Osteoblast (primary cell): ENCODE measurements around the gene KLF2. TPM values are rescaled to one million over a fixed set of nuclear protein-coding genes. Genes with fewer than 3 reads are reported as not detected.

ENCODE experiments used
- DNase-seq: peaks from one replicate; pipeline ENCODE4 v3.0.0; 2011; ENCODE audit warnings: low spot score, mixed read lengths; ENCODE audit not compliant: insufficient read length; ENCODE audit errors: missing footprints
- H2AFZ ChIP-seq: 2 replicates; pipeline ENCODE4 v1.6.0; 2011; ENCODE audit warnings: mild to moderate bottlenecking, low read length
- H3K27ac ChIP-seq: 2 replicates; pipeline ENCODE4 v1.5.1; 2011; ENCODE audit warnings: mild to moderate bottlenecking, low read depth, low read length, moderate library complexity
- H3K27me3 ChIP-seq: 2 replicates; pipeline ENCODE4 v1.6.0; 2012; ENCODE audit warnings: mild to moderate bottlenecking, control low read depth, inconsistent platforms, low read length, moderate library complexity; ENCODE audit not compliant: insufficient read depth
- H3K36me3 ChIP-seq: 2 replicates; pipeline ENCODE4 v1.5.1; 2011; ENCODE audit warnings: mild to moderate bottlenecking, low read length, control low read depth, moderate library complexity; ENCODE audit not compliant: insufficient read depth
- H3K4me1 ChIP-seq: 2 replicates; pipeline ENCODE4 v1.5.1; 2011; ENCODE audit warnings: mild to moderate bottlenecking, low read length, control low read depth, moderate library complexity; ENCODE audit not compliant: insufficient read depth
- H3K4me2 ChIP-seq: 2 replicates; pipeline ENCODE4 v1.6.0; 2011; ENCODE audit warnings: mild to moderate bottlenecking, low read length; ENCODE audit not compliant: insufficient read depth
- H3K4me3 ChIP-seq: fragments of 200-600 bp; sonication (generic); 3 replicates; pipeline ENCODE4 v1.5.1; 2012; ENCODE audit warnings: mild to moderate bottlenecking, low read length, inconsistent platforms; ENCODE audit not compliant: insufficient read depth
- H3K79me2 ChIP-seq: 2 replicates; pipeline ENCODE4 v1.6.0; 2012; ENCODE audit warnings: mild to moderate bottlenecking, low read length, control low read depth, inconsistent platforms; ENCODE audit not compliant: insufficient read depth
- H3K9me3 ChIP-seq: 2 replicates; pipeline ENCODE4 v1.5.1; 2011; ENCODE audit warnings: low read depth, low read length, control low read depth
- H4K20me1 ChIP-seq: 2 replicates; pipeline ENCODE4 v1.6.0; 2012; ENCODE audit warnings: mild to moderate bottlenecking, low read length, control low read depth; ENCODE audit not compliant: insufficient read depth
- total RNA-seq: library from RNA; depleted of rRNA; stranded (reverse); fragments of >200 nt; gene quantifications from 2 replicates; pipeline ENCODE4 v1.2.3, GENCODE V29; 2012
- TF ChIP-seq, protein P1 (sequence below): IDR thresholded peaks from 2 replicates; pipeline ENCODE4 v1.5.1; 2011; ENCODE audit warnings: mild to moderate bottlenecking, low read depth, low read length, moderate library complexity; ENCODE audit errors: extremely low read depth

The KLF2 gene
- total RNA-seq, 1 donor: 16.6 TPM

DNA sequence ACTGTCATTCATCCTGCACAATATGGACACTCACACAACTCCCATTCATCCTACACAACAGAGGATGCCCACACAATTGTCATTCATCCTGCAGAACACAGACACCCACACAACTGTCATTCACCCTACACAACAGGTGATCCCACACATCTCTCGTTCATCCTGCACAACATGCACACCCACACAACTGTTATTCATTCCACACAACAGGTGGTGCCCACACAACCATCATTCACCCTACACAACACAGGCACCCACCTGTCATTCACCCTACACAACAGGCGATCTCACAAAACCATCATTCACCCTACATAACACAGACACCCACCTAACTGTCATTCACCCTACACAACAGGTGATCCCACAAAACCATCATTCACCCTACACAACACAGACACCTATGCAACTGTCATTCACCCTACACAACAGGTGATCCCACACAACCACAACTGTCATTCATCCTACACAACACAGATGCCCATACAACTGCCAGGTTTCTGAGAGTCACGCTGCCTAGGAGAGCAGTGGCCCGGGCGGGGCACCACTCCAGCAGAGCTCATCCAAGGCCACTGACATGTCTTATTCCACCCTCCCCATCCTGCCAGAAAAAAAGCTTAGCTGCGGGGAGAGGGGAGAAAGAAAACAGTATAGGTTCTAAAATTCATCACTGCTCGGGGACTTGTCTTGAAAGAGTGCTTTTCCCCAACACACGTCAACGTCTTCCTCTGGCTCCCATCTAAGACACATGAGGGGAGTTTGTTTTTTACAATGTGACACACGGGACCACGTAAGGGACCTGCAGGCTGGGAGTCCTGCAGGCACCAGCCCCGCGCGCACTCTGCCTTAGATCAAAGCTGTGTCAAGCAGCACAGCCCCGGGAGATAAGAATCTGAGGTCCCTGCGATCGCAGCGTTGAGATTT, 44.0 kb downstream of the KLF2 start:
- no peak overlapping the region for H2AFZ ChIP-seq
- no peak overlapping the region for H3K4me3 ChIP-seq
- H3K4me2 ChIP-seq: no peak overlapping the region
- H3K27me3 ChIP-seq: no peaks in the 10 kb centered on the region
- H3K27ac ChIP-seq: no peak overlapping the region
- peaks cover 9% of the 10 kb centered on the region for H3K4me1 ChIP-seq
- peak; percentile 21 for DNase-seq
- H4K20me1 ChIP-seq: peaks cover 26% of the 10 kb centered on the region
- H3K36me3 ChIP-seq: no peaks in the 10 kb centered on the region
- H3K9me3 ChIP-seq: no peaks in the 10 kb centered on the region
- H3K79me2 ChIP-seq: peaks cover 3% of the 10 kb centered on the region
- TF ChIP-seq, protein P1, sequence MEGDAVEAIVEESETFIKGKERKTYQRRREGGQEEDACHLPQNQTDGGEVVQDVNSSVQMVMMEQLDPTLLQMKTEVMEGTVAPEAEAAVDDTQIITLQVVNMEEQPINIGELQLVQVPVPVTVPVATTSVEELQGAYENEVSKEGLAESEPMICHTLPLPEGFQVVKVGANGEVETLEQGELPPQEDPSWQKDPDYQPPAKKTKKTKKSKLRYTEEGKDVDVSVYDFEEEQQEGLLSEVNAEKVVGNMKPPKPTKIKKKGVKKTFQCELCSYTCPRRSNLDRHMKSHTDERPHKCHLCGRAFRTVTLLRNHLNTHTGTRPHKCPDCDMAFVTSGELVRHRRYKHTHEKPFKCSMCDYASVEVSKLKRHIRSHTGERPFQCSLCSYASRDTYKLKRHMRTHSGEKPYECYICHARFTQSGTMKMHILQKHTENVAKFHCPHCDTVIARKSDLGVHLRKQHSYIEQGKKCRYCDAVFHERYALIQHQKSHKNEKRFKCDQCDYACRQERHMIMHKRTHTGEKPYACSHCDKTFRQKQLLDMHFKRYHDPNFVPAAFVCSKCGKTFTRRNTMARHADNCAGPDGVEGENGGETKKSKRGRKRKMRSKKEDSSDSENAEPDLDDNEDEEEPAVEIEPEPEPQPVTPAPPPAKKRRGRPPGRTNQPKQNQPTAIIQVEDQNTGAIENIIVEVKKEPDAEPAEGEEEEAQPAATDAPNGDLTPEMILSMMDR: no peak

DNA sequence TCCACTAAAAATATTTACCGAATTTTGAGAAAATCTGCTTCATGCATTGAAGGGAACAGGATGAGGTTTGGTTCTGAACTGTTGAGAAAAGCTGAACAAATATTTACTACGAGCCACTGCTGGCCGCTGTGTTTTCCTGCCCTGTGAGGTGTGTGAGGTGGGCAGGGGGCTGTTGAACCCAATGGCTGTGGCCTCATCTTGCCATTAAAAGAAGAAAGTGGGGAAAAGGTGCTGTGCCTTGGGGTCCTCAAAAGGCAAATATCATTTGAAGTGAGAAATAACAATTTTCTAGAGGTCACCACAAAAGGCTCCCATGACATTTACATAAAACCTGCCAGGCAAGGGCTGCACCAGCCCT, 44.7 kb downstream of the KLF2 start:
- TF ChIP-seq, protein P1: no peak
- Histone ChIP-seq H3K27me3 (no peaks in the 10 kb centered on the region), H3K27ac (no peak overlapping the region), H3K4me1 (peaks cover 16% of the 10 kb centered on the region), H4K20me1 (peaks cover 31% of the 10 kb centered on the region), H3K79me2 (peaks cover 3% of the 10 kb centered on the region), H3K9me3 (no peaks in the 10 kb centered on the region), H3K4me2 (no peak overlapping the region), H2AFZ (no peak overlapping the region), H3K36me3 (no peaks in the 10 kb centered on the region), H3K4me3 (no peak overlapping the region)
- peak; percentile 42 for DNase-seq

GRCh38 chr19:16369664-16370576, 45.3 kb downstream of the KLF2 start:
- peak; percentile 32 for DNase-seq

More at GRCh38 chr19:16369664-16370576, 45.3 kb downstream of the KLF2 start:
- TF ChIP-seq, protein P1: no peak
- Histone ChIP-seq H3K9me3 (no peaks in the 10 kb centered on the region), H3K4me3 (no peak overlapping the region), H3K36me3 (peaks cover 3% of the 10 kb centered on the region), H3K27ac (no peak overlapping the region), H4K20me1 (peaks cover 34% of the 10 kb centered on the region), H3K4me2 (no peak overlapping the region), H2AFZ (no peak overlapping the region), H3K4me1 (peaks cover 16% of the 10 kb centered on the region), H3K27me3 (no peaks in the 10 kb centered on the region), H3K79me2 (peaks cover 3% of the 10 kb centered on the region)
